ENCODE data around the gene NARS2. TPM values are rescaled to one million over a fixed set of nuclear protein-coding genes. Genes with fewer than 3 reads are reported as not detected.

The NARS2 gene
- total and polyA plus RNA-seq, 9 of the 15 experiments (the other 6 are each of a cell fraction or from before 2014, with no cell fraction given), result 26.8 to 48.0 (median 34.2) TPM

GRCh38 chr11:78535027-78535426, 39.6 kb downstream of the NARS2 start (continued):
- no peak for TF ChIP-seq MXI1 (IDR thresholded peaks at IDR 0.05; ENCODE audit: low read depth, low read length)

GRCh38 chr11:78533399-78533798, 41.3 kb downstream of the NARS2 start:
- Histone ChIP-seq H3K9me1 (ENCODE audit: control insufficient read depth, insufficient read depth, low read length) (no peaks in the 10 kb centered on the region), H3K4me3 (no peak overlapping the region), H3K27me3 (ENCODE audit: control insufficient read depth in 2 of 2, insufficient read depth in 2 of 2, low read length in 2 of 2) (no peaks in the 10 kb centered on the region), H3K79me2 (ENCODE audit: control insufficient read depth, insufficient read depth, low read length) (no peaks in the 10 kb centered on the region), H2AFZ (ENCODE audit: low read depth, low read length) (no peak overlapping the region), H3K9me3 (replicated peaks; ENCODE audit: control insufficient read depth, insufficient read depth, low read depth, low read length) (no peaks in the 10 kb centered on the region), H3K36me3 (ENCODE audit: control insufficient read depth, insufficient read depth, low read length) (peaks cover 24% of the 10 kb centered on the region; the same call in 2 of the 3 replicates), H3K9ac (ENCODE audit: insufficient read depth in 1 of 2, low read depth in 2 of 2, low read length in 2 of 2) (no peak overlapping the region), H3K4me1 (replicated peaks in 1 of 2; ENCODE audit: control insufficient read depth in 2 of 2, insufficient read depth in 2 of 2, low read length in 2 of 2) (no peaks in the 10 kb centered on the region), H3K27ac (ENCODE audit: extremely low read depth, low read depth, low read length) (peak overlapping the region; percentile 25; the same call in 1 of the 3 replicates), H3K4me2 (ENCODE audit: insufficient read depth, low read length) (no peak overlapping the region), H4K20me1 (replicated peaks; ENCODE audit: control insufficient read depth, insufficient read depth, low read length) (no peaks in the 10 kb centered on the region)
- in situ Hi-C loops (cut with MboI) (no loop called here), intact Hi-C loops (cut with micrococcal nuclease) (no loop called here)
- FAIRE-seq (no peak), DNase-seq (ENCODE audit: extremely low read depth in 1 of 4, low spot score in 3 of 4) (no peak), ATAC-seq (peak; percentile 43)
- TF ChIP-seq CLOCK (CRISPR knock-in tag; IDR thresholded peaks at IDR 0.05; ENCODE audit: borderline replicate concordance) (no peak), FOXM1 (IDR thresholded peaks at IDR 0.05; ENCODE audit: low read depth) (no peak), FOXM1 (CRISPR knock-in tag; IDR thresholded peaks at IDR 0.05; ENCODE audit: low read depth) (no peak), ZFP1 (CRISPR knock-in tag; IDR thresholded peaks at IDR 0.05) (no peak), ID3 (CRISPR knock-in tag; IDR thresholded peaks at IDR 0.05) (no peak), ID3 (tag; IDR thresholded peaks at IDR 0.05) (no peak), SPI1 (IDR thresholded peaks at IDR 0.05; ENCODE audit: borderline replicate concordance, low read depth, low read length) (peak; percentile 97)
- ChIA-PET CTCF (ENCODE audit: low intra/inter-chr PET ratio) (no interaction called here), POLR2A (interaction anchor here (0.6 to 1.3 kb wide), 2 partner anchors 15 to 38 kb away, joined by 3 read pairs; no protein-coding TSS in a partner anchor)
- no TSS peak for BruUV-seq (replicated peaks)

All from K562 (cell line).